ENCODE measurements around the gene ARHGEF5.
"Not testable (repeated sequence)": the region's sequence is repeated elsewhere in the genome, so short reads cannot be mapped to it uniquely, and the experiment has no call there.

Gene ARHGEF5

GRCh38 chr7:144384071-144384470 lies 28.9 kb downstream of the ARHGEF5 start:
- no peak for DNase-seq

- peak; percentile 53 for DNase-seq
Measured at GRCh38 chr7:144384555-144385245, 29.5 kb downstream of the ARHGEF5 start.

GRCh38 chr7:144386741-144387140 lies 31.5 kb downstream of the ARHGEF5 start:
- peak; percentile 69 for DNase-seq

GRCh38 chr7:144388950-144389349 lies 33.7 kb downstream of the ARHGEF5 start:
- DNase-seq = no peak

- DNase-seq = no peak
Measured at GRCh38 chr7:144390481-144390880, 35.3 kb downstream of the ARHGEF5 start.

- DNase-seq = no peak
Measured at GRCh38 chr7:144391014-144391413, 35.8 kb downstream of the ARHGEF5 start.

GRCh38 chr7:144391823-144392255 lies 36.6 kb downstream of the ARHGEF5 start:
- DNase-seq = peak; percentile 54

GRCh38 chr7:144397086-144397485 lies 41.9 kb downstream of the ARHGEF5 start:
- no peak for DNase-seq

GRCh38 chr7:144398291-144398690 lies 43.1 kb downstream of the ARHGEF5 start:
- no peak for DNase-seq

GRCh38 chr7:144398911-144399310 lies 43.7 kb downstream of the ARHGEF5 start:
- DNase-seq = no peak

- no peak for DNase-seq
Measured at GRCh38 chr7:144399946-144400345, 44.7 kb downstream of the ARHGEF5 start.

- DNase-seq = no peak
Measured at GRCh38 chr7:144401490-144401889, 46.3 kb downstream of the ARHGEF5 start.

- DNase-seq = no peak
Measured at GRCh38 chr7:144403102-144403501, 47.9 kb downstream of the ARHGEF5 start.

- no peak for DNase-seq
Measured at GRCh38 chr7:144403649-144404061, 48.5 kb downstream of the ARHGEF5 start, which contains the start of gene NOBOX. TSS of gene NOBOX (minus strand) at chr7:144403693.

GRCh38 chr7:144404946-144405345 lies 49.7 kb downstream of the ARHGEF5 start:
- no peak for DNase-seq

- no peak for DNase-seq
Measured at GRCh38 chr7:144407266-144407931, 52.2 kb downstream of the ARHGEF5 start.

GRCh38 chr7:144408121-144408520 lies 52.9 kb downstream of the ARHGEF5 start:
- no peak for DNase-seq

- DNase-seq = no peak
Measured at GRCh38 chr7:144410441-144410840, 55.2 kb downstream of the ARHGEF5 start.

- DNase-seq = no peak
Measured at GRCh38 chr7:144414815-144415214, 59.6 kb downstream of the ARHGEF5 start.

GRCh38 chr7:144415858-144416257 lies 60.7 kb downstream of the ARHGEF5 start:
- no peak for DNase-seq

GRCh38 chr7:144416341-144416740 lies 61.1 kb downstream of the ARHGEF5 start:
- DNase-seq = no peak

GRCh38 chr7:144418931-144419330 lies 63.7 kb downstream of the ARHGEF5 start:
- DNase-seq = not testable (repeated sequence)

- not testable (repeated sequence) for DNase-seq
Measured at GRCh38 chr7:144427539-144427938, 72.3 kb downstream of the ARHGEF5 start.

- DNase-seq = no peak
Measured at GRCh38 chr7:144428431-144428830, 73.2 kb downstream of the ARHGEF5 start.
